ENCODE results near the gene PRADC1. TPM values are rescaled to one million over a fixed set of nuclear protein-coding genes. Genes with fewer than 3 reads are reported as not detected.

The PRADC1 gene
- total RNA-seq, 1 experiment from 2014 or later: 18.6 TPM

- H3K9me3 ChIP-seq (ENCODE audit: control insufficient read depth, insufficient read depth, low read depth, low read length): no peaks in the 10 kb centered on the region
- CTCF ChIA-PET: interaction anchor here (1.3 kb wide), 1 partner anchor 26 kb away, joined by 5 read pairs; no protein-coding TSS in a partner anchor
- BruUV-seq (replicated peaks): no TSS peak
Observed at GRCh38 chr2:73238976-73239375, 5.9 kb upstream of the PRADC1 start.

GRCh38 chr2:73238149-73238548 is 5.1 kb upstream of the PRADC1 start:
- TF ChIP-seq CTCF (IDR thresholded peaks at IDR 0.05): no peak
- no peak for TF ChIP-seq TCF7L2 (IDR thresholded peaks at IDR 0.05; ENCODE audit: low read depth, low read length)
- TF ChIP-seq REST (IDR thresholded peaks at IDR 0.05; ENCODE audit: insufficient read depth in 1 of 2, low read depth in 2 of 2, low read length in 1 of 2): no peak
- no peak for TF ChIP-seq SIN3A (IDR thresholded peaks at IDR 0.05; ENCODE audit: borderline replicate concordance, insufficient read depth, low read depth, low read length)
- no peak for TF ChIP-seq POLR2AphosphoS5 (IDR thresholded peaks at IDR 0.05; ENCODE audit: low read depth, low read length)
- intact Hi-C loops (cut with micrococcal nuclease; ENCODE audit: unreplicated experiment): no loop called here
- CTCF ChIA-PET: no interaction called here

More at GRCh38 chr2:73238976-73239375, 5.9 kb upstream of the PRADC1 start:
- Histone ChIP-seq H3K27me3 (ENCODE audit: control insufficient read depth, insufficient read depth, low read length) (no peaks in the 10 kb centered on the region), H3K4me3 (ENCODE audit: low read depth in 2 of 2, low read length in 2 of 2) (no peak overlapping the region), H3K36me3 (ENCODE audit: control insufficient read depth, insufficient read depth, low read length) (peaks cover 26% of the 10 kb centered on the region), H3K4me1 (ENCODE audit: control insufficient read depth, insufficient read depth, low read length) (peaks cover 38% of the 10 kb centered on the region), H3K27ac (ENCODE audit: low read length) (no peak overlapping the region)
- intact Hi-C loops (cut with micrococcal nuclease; ENCODE audit: unreplicated experiment): no loop called here
- POLR2A ChIA-PET: interaction anchor here (1.1 kb wide), 1 partner anchor 12 kb away, joined by 4 read pairs; no protein-coding TSS in a partner anchor
- ATAC-seq (no peak), DNase-seq (ENCODE audit: low read depth, low spot score) (no peak)
- in situ Hi-C loops (cut with HindIII; ENCODE audit: low pct_unique_long_range_greater_than_20kb, low sequenced_read_pairs): loop anchor here (10.0 kb wide), 1 partner anchor 56 kb away; the partner anchor contains the start of gene EGR4
- TF ChIP-seq SIN3A (IDR thresholded peaks at IDR 0.05; ENCODE audit: borderline replicate concordance, insufficient read depth, low read depth, low read length) (no peak), CTCF (IDR thresholded peaks at IDR 0.05) (no peak), TCF7L2 (IDR thresholded peaks at IDR 0.05; ENCODE audit: low read depth, low read length) (no peak), POLR2AphosphoS5 (IDR thresholded peaks at IDR 0.05; ENCODE audit: low read depth, low read length) (no peak), REST (IDR thresholded peaks at IDR 0.05; ENCODE audit: insufficient read depth in 1 of 2, low read depth in 2 of 2, low read length in 1 of 2) (no peak)

More at GRCh38 chr2:73238149-73238548, 5.1 kb upstream of the PRADC1 start:
- no peaks in the 10 kb centered on the region for H3K27me3 ChIP-seq (ENCODE audit: control insufficient read depth, insufficient read depth, low read length)
- DNase-seq (ENCODE audit: low read depth, low spot score) (no peak), ATAC-seq (no peak)
- no peak overlapping the region for H3K27ac ChIP-seq (ENCODE audit: low read length)
- H3K4me3 ChIP-seq (ENCODE audit: low read depth in 2 of 2, low read length in 2 of 2): no peak overlapping the region
- no TSS peak for BruUV-seq (replicated peaks)
- H3K4me1 ChIP-seq (ENCODE audit: control insufficient read depth, insufficient read depth, low read length): peaks cover 32% of the 10 kb centered on the region
- H3K36me3 ChIP-seq (ENCODE audit: control insufficient read depth, insufficient read depth, low read length): peaks cover 23% of the 10 kb centered on the region
- POLR2A ChIA-PET: no interaction called here
- H3K9me3 ChIP-seq (ENCODE audit: control insufficient read depth, insufficient read depth, low read depth, low read length): no peaks in the 10 kb centered on the region
- in situ Hi-C loops (cut with HindIII; ENCODE audit: low pct_unique_long_range_greater_than_20kb, low sequenced_read_pairs): loop anchor here (10.0 kb wide), 1 partner anchor 57 kb away; the partner anchor contains the start of gene EGR4
